Fibroblast of lung (primary cell): Measurements from ENCODE around the gene TFF1. TPM values are rescaled to one million over a fixed set of nuclear protein-coding genes. Genes with fewer than 3 reads are reported as not detected.
"Not testable (repeated sequence)": the region's sequence is repeated elsewhere in the genome, so short reads cannot be mapped to it uniquely, and the experiment has no call there.

Experiments
- DNase-seq, 2 donors: peaks; one replicate each; pipeline versions ENCODE4 v3.0.0 to v3.0.0-alpha.2; 2010; ENCODE audit warnings: low read depth in 2 of 2
- H2AFZ ChIP-seq: 2 replicates; pipeline ENCODE4 v1.5.1; 2012; ENCODE audit warnings: low read length, control low read depth, inconsistent platforms
- H3K27ac ChIP-seq: 2 replicates; pipeline ENCODE4 v1.5.1; 2011; ENCODE audit warnings: low read length, control low read depth; ENCODE audit not compliant: insufficient read depth
- H3K27me3 ChIP-seq: 2 replicates; pipeline ENCODE4 v1.5.1; 2011; ENCODE audit warnings: mild to moderate bottlenecking, low read length; ENCODE audit not compliant: control insufficient read depth, insufficient read depth
- H3K36me3 ChIP-seq: 2 replicates; pipeline ENCODE4 v1.5.1; 2011; ENCODE audit warnings: low read length; ENCODE audit not compliant: control insufficient read depth, insufficient read depth
- H3K4me1 ChIP-seq: 2 replicates; pipeline ENCODE4 v1.5.1; 2011; ENCODE audit warnings: low read length; ENCODE audit not compliant: control insufficient read depth, insufficient read depth; ENCODE audit errors: extremely low read depth
- H3K4me2 ChIP-seq: 2 replicates; pipeline ENCODE4 v1.5.1; 2011; ENCODE audit warnings: low read length, control low read depth; ENCODE audit not compliant: insufficient read depth; ENCODE audit errors: extremely low read depth
- H3K4me3 ChIP-seq, 4 experiments: fragments of 200-600 bp in 1 of 4; sonication (generic) in 1 of 4; replicated peaks in 1 of 4; 2 replicates each; pipeline ENCODE4 v1.5.1; 2011 to 2016; ENCODE audit warnings: low read length in 4 of 4, low read depth in 3 of 4, mild to moderate bottlenecking in 3 of 4, control low read depth in 2 of 4, inconsistent platforms in 1 of 4, mixed read lengths in 1 of 4; ENCODE audit not compliant: insufficient read depth in 1 of 4; ENCODE audit errors: control extremely low read depth in 1 of 4
- H3K79me2 ChIP-seq: 2 replicates; pipeline ENCODE4 v1.5.1; 2012; ENCODE audit warnings: mild to moderate bottlenecking, low read length, inconsistent platforms; ENCODE audit not compliant: control insufficient read depth, insufficient read depth
- H3K9ac ChIP-seq: 2 replicates; pipeline ENCODE4 v1.5.1; 2011; ENCODE audit warnings: mild to moderate bottlenecking, low read length, control low read depth; ENCODE audit not compliant: insufficient read depth
- H3K9me3 ChIP-seq: 2 replicates; pipeline ENCODE4 v1.5.1; 2012; ENCODE audit warnings: low read depth, low read length; ENCODE audit not compliant: control insufficient read depth, insufficient read depth
- H4K20me1 ChIP-seq: 2 replicates; pipeline ENCODE4 v1.5.1; 2011; ENCODE audit warnings: low read length; ENCODE audit not compliant: control insufficient read depth, insufficient read depth; ENCODE audit errors: extremely low read depth
- EZH2 ChIP-seq: IDR thresholded peaks from 2 replicates; pipeline ENCODE4 v1.5.1; 2012; ENCODE audit warnings: low read length, control low read depth, mild to moderate bottlenecking; ENCODE audit errors: missing control alignments
- polyA plus RNA-seq, 2 donors: library from polyadenylated mRNA; depleted of rRNA in 1 of 2; stranded (reverse) in 1 of 2; unstranded in 1 of 2; fragments of >200 nt; gene quantifications; 2 replicates each; pipeline ENCODE4 v1.2.1, GENCODE V29; 2011 to 2012; ENCODE audit warnings: missing spikeins in 1 of 2
- total RNA-seq: library from RNA; depleted of rRNA; stranded (reverse); fragments of >200 nt; gene quantifications from 2 replicates; pipeline ENCODE4 v1.2.1, GENCODE V29; 2014
- TF ChIP-seq, protein P1 (sequence below), 2 donors: IDR thresholded peaks in 1 of 2; conservative IDR thresholded peaks in 1 of 2; 1 replicate in 1 of 2; 2 replicates in 1 of 2; pipeline ENCODE4 v1.5.1; 2011 to 2012; ENCODE audit warnings: low read length in 2 of 2, control low read depth in 1 of 2, inconsistent platforms in 1 of 2, low read depth in 1 of 2, mild to moderate bottlenecking in 1 of 2

Gene TFF1
- total and polyA plus RNA-seq, 2 donors (not counting 1 experiment from before 2014, with no cell fraction given): not detected

DNA sequence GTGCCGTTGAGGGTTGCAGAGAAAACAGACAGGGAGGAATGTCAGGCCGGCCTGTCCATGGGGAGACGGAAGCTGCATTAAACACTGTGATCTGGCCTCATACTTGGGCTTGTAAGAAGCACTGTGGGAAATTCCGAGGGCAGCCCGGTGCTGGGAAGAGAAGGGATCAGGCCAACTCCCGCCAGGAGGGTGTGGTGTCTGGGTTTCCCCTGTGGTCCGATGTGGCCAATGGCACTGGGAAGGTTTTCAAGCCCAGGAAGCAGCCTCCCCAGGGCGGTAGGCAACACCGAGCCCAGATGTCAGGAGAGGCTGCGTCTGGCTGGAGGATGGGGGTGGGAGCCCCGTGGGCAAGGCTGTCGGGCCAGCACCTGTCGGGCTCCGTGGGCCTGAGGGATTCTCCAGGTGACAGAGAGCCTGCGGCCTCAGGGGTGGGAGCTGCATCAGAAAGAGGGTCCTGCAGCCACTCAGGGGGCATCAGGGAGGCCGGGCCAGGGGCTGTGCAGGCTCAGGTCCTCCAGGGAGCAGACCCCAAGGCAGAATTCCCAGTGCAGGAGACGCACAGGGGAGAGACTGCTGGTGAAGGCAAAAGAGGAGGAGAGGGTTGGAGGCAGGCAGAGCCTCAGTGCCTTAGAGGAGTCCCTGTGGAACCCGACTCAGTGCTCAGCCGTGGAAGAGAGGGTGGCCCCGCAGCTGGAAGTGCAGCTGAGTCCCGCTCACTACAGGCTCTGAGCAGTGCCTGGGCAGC is 45.7 kb upstream of the TFF1 start:
- peak in 1 of 2 donors; percentile 33 for DNase-seq
- no peaks in the 10 kb centered on the region for H3K79me2 ChIP-seq
- no peak overlapping the region for H3K9ac ChIP-seq
- H4K20me1 ChIP-seq: no peaks in the 10 kb centered on the region
- no peak overlapping the region for H2AFZ ChIP-seq
- H3K4me3 ChIP-seq: no peak overlapping the region
- no peaks in the 10 kb centered on the region for H3K4me1 ChIP-seq
- peaks cover 3% of the 10 kb centered on the region for H3K27me3 ChIP-seq
- no peaks in the 10 kb centered on the region for H3K36me3 ChIP-seq
- TF ChIP-seq EZH2: no peak
- TF ChIP-seq, protein P1, sequence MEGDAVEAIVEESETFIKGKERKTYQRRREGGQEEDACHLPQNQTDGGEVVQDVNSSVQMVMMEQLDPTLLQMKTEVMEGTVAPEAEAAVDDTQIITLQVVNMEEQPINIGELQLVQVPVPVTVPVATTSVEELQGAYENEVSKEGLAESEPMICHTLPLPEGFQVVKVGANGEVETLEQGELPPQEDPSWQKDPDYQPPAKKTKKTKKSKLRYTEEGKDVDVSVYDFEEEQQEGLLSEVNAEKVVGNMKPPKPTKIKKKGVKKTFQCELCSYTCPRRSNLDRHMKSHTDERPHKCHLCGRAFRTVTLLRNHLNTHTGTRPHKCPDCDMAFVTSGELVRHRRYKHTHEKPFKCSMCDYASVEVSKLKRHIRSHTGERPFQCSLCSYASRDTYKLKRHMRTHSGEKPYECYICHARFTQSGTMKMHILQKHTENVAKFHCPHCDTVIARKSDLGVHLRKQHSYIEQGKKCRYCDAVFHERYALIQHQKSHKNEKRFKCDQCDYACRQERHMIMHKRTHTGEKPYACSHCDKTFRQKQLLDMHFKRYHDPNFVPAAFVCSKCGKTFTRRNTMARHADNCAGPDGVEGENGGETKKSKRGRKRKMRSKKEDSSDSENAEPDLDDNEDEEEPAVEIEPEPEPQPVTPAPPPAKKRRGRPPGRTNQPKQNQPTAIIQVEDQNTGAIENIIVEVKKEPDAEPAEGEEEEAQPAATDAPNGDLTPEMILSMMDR (conservative IDR thresholded peaks at IDR 0.05 in 1 of 2, IDR thresholded peaks at IDR 0.05 in 1 of 2; ENCODE audit: low read depth in 1 of 2, low read length in 2 of 2): no peak
- H3K9me3 ChIP-seq: no peaks in the 10 kb centered on the region
- no peak overlapping the region for H3K4me2 ChIP-seq
- H3K27ac ChIP-seq: no peak overlapping the region

DNA sequence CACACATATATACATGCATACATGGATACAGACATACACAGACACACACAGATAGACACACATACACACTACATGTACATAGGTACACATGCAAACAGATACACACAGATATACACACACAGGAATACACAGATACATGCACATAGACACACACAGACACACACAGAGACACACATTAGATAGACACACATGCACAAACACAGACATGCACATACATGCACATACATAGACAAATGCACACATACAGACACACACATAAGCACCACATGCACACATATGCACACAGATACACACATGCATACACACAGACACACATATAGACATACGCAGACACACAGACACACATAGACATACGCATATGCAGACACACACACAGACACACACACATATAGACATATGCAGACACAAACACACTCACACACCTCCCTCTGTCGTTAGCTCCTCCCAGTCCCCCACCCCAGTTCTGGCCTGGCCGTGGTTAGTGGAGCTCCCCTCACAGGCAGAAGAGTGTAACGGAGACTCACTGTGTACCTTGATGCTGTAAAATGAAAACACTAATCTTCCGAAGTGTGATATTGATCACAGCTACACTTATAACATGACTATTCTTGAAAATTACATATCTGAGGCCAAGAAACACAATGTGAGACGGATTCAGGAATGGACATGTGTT is 45.0 kb upstream of the TFF1 start:
- no peak overlapping the region for H2AFZ ChIP-seq
- H3K9me3 ChIP-seq: no peaks in the 10 kb centered on the region
- peaks cover 3% of the 10 kb centered on the region for H3K27me3 ChIP-seq

DNA sequence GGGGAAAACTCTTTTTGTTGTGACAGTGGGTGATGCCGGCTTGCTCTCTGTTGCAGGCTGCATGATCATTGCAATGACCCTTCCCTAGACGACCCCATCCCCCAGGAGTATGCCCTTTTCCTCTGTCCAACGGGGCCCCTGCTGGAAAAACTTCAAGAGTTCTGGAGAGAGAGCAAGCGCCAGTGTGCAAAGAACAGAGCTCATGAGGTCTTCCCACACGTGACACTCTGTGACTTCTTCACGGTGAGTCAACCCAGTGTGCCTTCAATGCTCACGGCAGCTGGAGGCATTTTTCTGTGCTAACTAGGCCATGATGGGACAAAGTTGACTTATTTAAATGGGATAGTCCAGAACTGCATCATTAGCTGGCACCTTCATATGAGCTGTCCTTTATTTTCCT is 43.0 kb upstream of the TFF1 start:
- H3K27me3 ChIP-seq: peaks cover 3% of the 10 kb centered on the region
- no peak for TF ChIP-seq EZH2
- TF ChIP-seq, protein P1 (conservative IDR thresholded peaks at IDR 0.05 in 1 of 2, IDR thresholded peaks at IDR 0.05 in 1 of 2; ENCODE audit: low read depth in 1 of 2, low read length in 2 of 2): no peak
- H3K4me1 ChIP-seq: no peaks in the 10 kb centered on the region
- no peaks in the 10 kb centered on the region for H3K9me3 ChIP-seq
- no peak overlapping the region for H3K9ac ChIP-seq
- H3K4me2 ChIP-seq: no peak overlapping the region
- no peak overlapping the region for H2AFZ ChIP-seq
- H3K27ac ChIP-seq: no peak overlapping the region
- H3K79me2 ChIP-seq: no peaks in the 10 kb centered on the region
- H4K20me1 ChIP-seq: no peaks in the 10 kb centered on the region
- H3K36me3 ChIP-seq: no peaks in the 10 kb centered on the region
- no peak overlapping the region for H3K4me3 ChIP-seq
- no peak for DNase-seq

More for the DNA sequence above, 45.0 kb upstream of the TFF1 start:
- H3K4me1 ChIP-seq: no peaks in the 10 kb centered on the region
- H3K9ac ChIP-seq: no peak overlapping the region
- H3K36me3 ChIP-seq: no peaks in the 10 kb centered on the region
- H4K20me1 ChIP-seq: no peaks in the 10 kb centered on the region
- no peak for TF ChIP-seq EZH2
- TF ChIP-seq, protein P1 (conservative IDR thresholded peaks at IDR 0.05 in 1 of 2, IDR thresholded peaks at IDR 0.05 in 1 of 2; ENCODE audit: low read depth in 1 of 2, low read length in 2 of 2): no peak
- DNase-seq: no peak
- no peak overlapping the region for H3K27ac ChIP-seq
- H3K79me2 ChIP-seq: no peaks in the 10 kb centered on the region
- H3K4me3 ChIP-seq: no peak overlapping the region
- no peak overlapping the region for H3K4me2 ChIP-seq

DNA sequence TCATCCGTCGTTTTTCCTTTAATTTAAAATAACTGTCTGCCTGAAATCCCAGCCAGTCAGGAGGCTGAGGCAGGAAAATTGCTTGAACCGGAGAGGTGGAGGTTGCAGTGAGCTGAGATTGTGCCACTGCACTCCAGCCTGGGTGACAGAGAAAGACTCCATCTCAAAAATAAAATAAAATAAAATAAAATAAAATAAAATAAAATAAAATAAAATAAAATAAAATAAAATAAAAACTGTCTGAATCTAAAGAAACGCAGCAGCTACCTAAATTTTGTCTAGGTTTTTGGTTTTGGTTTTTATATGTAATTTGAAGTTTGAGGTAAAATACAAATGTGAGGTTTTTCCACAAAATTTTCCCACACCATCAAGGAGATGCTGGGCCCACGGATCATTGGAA is 42.4 kb upstream of the TFF1 start:
- not testable (repeated sequence) for H3K4me3 ChIP-seq, H3K27me3 ChIP-seq, H3K79me2 ChIP-seq, H3K9me3 ChIP-seq, H4K20me1 ChIP-seq, H3K4me2 ChIP-seq, H3K4me1 ChIP-seq, H3K36me3 ChIP-seq, H3K27ac ChIP-seq, H2AFZ ChIP-seq, H3K9ac ChIP-seq, DNase-seq
